Skin epidermis (tissue), 12 donors: ENCODE measurements around the gene JAKMIP2.
"Not testable (repeated sequence)": the region's sequence is repeated elsewhere in the genome, so short reads cannot be mapped to it uniquely, and the experiment has no call there.

ENCODE experiments used
- H3K27ac ChIP-seq, 21 experiments: fragments of 200-600 bp; sonication (generic) in 11 of 21; one replicate each; pipeline ENCODE4 v1.5.0; 2020; ENCODE audit warnings: mild to moderate bottlenecking in 3 of 21, inconsistent platforms in 2 of 21, moderate library complexity in 2 of 21
- H3K4me3 ChIP-seq, 7 experiments: fragments of 200-600 bp; sonication (generic) in 2 of 7; one replicate each; pipeline ENCODE4 v1.5.0; 2020; ENCODE audit warnings: inconsistent platforms in 2 of 7, mild to moderate bottlenecking in 2 of 7, moderate library complexity in 1 of 7

JAKMIP2 gene

DNA sequence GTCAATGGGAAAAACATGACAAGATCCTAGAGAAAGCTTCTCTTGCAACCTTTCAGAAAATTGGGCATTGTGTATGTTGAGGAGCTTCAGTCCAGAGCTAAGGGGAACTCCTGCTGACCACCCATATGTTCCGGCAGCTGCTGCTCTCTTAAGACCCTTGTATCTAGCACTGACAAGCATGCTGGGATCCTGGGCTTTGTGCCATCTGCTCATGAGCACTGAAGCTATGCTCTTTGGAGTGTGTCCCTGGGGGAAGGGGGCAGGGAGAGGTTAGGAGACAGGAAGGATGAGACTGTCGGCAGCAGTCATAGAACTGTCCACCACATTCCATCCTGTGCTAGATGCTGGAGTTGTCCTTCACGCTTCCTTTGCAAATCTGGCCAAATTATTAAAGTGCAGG lies 109.3 kb downstream of the JAKMIP2 start:
- Histone ChIP-seq H3K4me3 (no peak overlapping the region), H3K27ac (no peak overlapping the region)

DNA sequence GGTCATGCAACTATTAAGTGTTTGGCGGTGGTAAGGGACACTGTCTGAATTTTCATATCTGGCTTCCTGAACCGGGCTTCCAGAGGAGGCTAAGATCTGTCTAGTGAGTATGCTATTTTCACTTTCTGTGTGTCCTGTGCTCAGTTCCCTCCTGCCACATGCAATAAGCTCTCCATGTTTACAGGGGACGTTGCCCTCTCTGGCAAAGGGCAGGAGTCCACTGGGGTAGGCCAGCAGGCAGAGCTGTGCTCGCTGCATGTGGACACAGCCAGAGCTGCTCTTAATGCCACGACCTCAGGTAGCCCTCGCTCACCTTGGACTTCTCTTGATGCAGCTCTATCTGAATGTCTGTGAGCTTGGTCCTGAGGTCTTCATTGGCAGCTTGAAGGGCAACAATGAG lies 111.2 kb downstream of the JAKMIP2 start:
- H3K27ac ChIP-seq = no peak overlapping the region
- no peak overlapping the region for H3K4me3 ChIP-seq

DNA sequence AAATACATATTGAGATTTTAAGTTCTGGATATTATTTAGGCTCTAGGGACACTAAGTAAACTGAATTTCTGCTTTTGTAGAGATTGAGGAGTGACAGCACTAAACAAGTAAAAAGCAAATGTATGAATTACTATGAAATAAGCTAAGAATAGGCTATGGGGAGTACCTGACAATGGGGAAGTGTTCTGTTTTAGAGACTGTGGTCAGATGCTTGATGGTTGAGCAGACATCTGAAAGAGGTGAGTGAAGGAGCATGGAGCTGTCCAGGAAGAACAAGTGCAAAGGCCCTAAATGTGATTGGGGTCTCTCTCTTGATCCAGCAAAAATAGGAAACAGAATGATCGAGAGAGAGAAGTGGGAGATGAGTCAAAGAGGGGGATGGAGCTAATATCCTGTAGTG lies 111.7 kb downstream of the JAKMIP2 start:
- no peak overlapping the region for H3K4me3 ChIP-seq
- H3K27ac ChIP-seq = no peak overlapping the region

DNA sequence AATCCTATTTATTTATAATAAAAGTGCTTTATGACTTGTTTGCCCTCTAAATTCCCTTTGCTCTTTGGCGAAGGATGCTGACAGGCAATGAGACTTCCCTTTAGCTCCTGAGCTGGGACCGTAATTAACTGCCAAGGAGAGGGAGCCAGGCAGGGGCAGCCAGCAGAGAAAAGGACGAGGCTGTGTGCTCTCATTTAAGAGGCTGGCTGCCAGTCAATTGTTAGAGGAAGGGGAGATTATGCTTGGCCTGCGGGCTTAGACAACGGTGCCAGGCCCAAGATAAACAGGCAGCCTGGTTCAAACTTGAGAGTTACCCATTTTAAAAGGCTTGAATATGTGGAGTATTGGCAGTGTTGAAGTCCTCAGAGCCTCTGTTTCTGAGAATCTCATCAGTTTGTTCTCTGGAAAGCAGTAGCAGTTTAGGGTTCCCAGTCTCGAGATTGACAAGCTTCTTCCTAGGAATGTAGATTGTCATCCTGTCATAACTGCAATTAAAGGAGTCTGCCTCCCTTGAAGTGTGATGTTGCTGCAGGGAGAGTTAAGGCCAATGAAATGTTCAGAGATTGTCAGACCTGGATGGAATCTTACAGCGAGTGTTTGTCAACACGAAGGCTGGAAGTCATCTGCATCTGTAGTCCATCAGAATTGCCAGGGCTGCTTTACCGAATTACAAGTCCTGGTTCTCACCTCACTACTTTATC lies 113.2 kb downstream of the JAKMIP2 start:
- no peak overlapping the region for H3K27ac ChIP-seq
- H3K4me3 ChIP-seq = no peak overlapping the region

DNA sequence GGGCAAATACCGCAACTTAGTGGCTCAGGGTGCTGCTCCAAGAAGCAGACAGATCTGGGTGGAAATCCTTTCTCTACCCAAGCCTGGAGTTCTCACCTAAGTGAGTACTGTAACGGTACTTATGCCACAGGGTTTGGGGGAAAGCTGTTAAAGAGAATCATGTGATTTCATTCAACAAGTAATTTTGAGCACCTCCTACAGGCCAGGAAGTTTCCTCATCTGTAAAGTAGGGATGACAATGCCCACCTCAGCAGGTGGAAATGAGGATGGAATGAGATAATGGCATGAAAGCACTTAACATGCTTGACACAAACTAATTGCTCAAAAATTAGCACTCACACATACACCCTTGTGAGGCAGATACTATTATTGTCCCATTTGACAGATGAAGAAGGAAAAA lies 114.1 kb downstream of the JAKMIP2 start:
- no peak overlapping the region for H3K4me3 ChIP-seq
- H3K27ac ChIP-seq = no peak overlapping the region

DNA sequence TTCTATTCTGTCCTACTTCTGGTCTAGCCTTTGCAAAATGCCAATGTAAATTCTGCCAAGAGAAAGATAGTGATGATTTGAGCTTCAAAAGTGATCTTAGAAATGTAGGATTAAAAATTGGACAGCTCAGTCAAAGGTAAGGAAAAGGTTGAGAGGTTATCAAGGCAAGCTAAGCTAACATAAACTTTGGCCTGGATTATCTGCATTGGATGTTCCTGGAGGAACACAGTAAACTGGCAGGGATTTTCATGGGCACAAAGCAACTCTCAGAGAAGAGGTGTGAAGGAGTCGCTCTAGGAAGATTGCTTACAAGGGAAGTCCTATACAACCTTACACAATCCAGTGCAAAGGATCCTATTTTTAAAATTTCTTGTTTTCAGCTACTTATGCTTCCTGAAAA lies 115.2 kb downstream of the JAKMIP2 start:
- H3K27ac ChIP-seq = no peak overlapping the region
- H3K4me3 ChIP-seq = no peak overlapping the region

DNA sequence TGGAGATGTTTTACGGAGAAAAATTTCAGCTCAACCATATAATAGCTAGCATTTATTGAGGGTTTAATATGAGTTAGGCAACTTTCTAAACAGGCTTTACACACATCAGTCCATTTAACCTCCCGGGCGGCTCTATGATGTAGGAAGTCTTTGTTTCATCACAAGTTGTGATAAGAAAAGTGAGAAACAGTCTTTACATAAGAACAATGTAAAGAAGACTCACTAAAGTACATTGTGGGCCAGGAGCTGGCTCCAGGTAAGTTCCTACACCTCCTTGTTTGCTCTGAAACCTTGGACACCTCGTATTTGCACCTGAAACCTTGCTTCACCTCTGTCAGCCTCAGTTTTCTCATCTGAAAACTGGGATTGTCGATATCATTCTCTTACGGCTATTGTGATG lies 116.1 kb downstream of the JAKMIP2 start:
- Histone ChIP-seq H3K4me3 (no peak overlapping the region), H3K27ac (no peak overlapping the region)

DNA sequence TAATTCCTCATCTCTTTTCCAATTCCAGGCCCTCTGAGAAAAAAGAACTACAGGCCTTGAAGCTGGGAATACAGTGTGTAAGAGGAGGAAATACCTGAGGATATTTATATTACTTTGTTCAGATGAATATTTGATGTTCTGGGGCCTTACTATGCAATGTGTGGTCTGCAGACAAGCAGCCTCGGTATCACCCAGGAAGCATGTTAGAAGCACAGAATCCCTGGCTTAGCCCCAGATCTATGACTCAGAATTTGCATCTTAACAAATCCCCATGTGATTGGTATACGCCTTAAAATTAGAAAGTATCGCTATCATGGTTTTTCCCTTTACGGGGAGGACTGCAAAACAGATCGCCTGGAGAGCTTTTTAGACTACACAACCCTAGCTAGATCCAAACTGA lies 121.0 kb downstream of the JAKMIP2 start:
- H3K27ac ChIP-seq = no peak overlapping the region
- H3K4me3 ChIP-seq = no peak overlapping the region

DNA sequence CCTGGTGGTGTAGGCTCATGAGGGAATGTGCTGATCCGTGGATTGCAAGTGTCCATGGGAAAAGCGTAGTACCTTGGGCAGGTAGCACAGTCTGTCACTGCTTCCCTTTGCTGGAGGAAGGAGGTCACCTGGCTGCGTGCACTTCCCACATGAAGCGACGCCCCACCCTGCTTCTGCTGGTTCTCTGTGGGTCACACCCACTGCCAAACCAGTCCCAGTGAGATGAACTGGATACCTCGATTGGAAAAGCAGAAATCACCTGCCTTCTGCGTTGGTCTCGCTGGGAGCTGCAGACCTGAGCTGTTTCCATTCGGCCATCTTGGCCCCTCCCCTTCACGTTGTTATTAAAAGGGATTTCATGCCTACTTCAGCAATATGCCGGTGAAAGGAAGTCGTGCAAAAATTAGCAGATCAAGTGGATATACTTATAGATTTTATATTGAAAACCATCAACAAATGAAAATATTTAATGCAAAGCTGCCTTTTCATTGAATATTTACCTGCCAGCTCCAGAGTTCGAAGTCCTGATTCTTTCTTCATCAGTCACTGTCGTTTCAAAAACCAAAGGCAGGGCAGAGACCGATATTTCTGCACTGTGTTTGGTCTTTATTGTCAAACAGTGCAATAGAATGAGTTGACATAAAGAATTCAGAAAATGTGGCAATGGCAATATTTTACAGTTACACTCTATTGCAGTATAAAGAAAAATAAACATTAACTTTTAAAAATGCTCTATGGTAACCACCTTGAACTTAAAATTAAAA lies 123.2 kb downstream of the JAKMIP2 start:
- H3K4me3 ChIP-seq = no peak overlapping the region
- H3K27ac ChIP-seq = no peak overlapping the region

DNA sequence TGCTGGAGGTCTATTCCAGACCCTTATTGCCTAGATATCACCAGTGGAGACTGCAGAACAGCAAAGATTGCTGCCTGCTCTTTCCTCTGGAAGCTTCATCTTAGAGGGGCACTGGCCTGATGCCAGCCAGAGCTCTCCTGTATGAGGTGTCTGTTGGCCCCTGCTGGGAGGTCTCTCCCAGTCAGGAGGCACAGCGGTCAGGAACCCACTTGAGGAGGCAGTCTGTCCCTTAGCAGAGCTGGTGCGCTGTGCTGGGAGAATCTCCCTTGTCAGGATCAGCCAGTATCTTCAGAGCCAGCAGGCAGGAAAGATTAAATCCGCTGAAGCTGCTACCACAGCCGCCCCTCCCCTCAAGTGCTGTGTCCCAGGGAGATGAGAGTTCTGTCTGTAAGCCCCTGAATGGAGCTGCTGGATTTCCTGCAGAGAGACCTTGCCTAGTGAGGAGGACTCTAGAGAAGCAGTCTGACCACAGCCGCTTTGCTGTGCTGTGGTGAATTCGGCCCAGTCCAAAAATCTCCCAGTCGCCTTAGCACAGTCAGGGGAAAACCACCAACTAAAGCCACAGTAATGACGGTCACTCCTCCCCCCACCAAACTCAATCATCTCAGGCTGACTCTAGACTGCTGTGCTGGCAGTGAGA lies 124.1 kb downstream of the JAKMIP2 start:
- Histone ChIP-seq H3K27ac (no peak overlapping the region), H3K4me3 (no peak overlapping the region)

DNA sequence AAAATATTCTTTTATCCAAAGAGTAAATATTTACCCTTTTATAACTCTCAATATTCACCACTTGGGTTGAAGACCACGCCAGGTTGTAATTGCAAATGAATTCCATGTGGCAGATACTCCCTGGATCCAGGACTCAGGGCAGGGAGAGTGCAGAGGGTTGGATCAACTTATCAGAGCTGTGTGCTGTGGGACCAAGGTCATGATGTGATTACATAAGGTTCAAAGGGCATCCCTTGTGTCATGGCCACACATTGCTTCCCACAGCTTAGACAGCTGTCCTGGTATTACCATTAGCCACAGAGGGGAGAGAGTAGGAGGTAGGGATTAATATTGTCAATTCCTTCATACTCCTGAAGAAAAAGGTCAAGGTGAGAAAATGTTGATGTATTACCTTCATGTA lies 133.9 kb downstream of the JAKMIP2 start:
- Histone ChIP-seq H3K27ac (no peak overlapping the region), H3K4me3 (no peak overlapping the region)

DNA sequence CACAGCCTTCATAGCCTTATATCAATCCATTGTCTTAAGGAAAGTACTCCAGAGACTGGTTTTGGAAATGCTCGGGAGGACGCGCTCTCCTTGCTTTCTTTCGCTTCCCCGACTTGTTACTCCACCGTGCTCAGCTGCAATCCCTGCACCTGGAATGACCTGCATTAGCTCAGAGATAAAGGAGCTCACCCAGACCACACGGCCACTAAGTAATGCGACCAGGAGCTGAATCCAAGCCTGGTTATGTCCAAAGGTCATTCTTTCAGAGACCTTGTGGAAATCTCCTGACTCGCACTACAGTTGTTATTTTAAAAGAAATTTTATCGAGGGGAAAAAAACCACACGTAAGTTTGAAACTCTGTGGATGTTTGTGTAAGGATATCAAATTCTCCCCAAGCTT lies 137.3 kb downstream of the JAKMIP2 start:
- Histone ChIP-seq H3K27ac (no peak overlapping the region), H3K4me3 (no peak overlapping the region)

DNA sequence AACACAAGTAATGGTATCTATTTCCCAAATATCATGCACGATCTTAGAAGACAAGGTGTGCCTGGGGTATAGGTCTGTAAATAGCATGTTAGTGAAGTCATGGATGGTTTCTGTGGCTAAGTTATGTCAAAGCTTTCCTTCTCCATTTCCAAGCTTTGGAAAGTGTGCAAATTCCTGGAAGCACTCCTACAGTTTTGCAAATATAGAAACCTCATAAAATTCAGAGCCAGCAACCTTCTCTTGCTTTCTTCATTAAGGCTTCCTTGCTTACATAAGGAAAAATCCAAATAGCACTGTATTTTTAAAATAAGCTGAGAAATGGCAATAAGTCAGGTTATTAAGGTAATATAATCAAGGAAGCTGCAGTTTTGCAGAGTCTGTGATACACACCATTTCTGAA lies 138.1 kb downstream of the JAKMIP2 start:
- Histone ChIP-seq H3K4me3 (no peak overlapping the region), H3K27ac (no peak overlapping the region)

DNA sequence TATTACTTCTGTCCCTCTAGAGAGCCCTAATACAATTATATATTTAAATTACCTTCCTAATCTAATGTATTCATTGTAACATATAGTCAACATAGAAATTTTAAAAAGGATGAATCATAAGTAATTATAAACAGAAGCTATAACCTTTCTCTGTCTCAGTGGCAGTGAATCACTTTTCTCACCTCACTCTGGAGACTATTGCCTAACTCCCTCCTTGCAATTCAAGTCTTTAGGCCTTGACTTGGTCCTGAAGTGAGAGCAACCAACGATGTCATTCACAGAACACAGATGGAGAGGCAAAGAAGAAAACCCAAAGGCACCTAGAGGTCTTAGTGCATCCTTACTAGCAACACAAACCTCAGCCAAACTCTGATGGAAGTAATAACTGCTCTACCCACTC lies 139.4 kb downstream of the JAKMIP2 start:
- H3K4me3 ChIP-seq = no peak overlapping the region
- no peak overlapping the region for H3K27ac ChIP-seq

DNA sequence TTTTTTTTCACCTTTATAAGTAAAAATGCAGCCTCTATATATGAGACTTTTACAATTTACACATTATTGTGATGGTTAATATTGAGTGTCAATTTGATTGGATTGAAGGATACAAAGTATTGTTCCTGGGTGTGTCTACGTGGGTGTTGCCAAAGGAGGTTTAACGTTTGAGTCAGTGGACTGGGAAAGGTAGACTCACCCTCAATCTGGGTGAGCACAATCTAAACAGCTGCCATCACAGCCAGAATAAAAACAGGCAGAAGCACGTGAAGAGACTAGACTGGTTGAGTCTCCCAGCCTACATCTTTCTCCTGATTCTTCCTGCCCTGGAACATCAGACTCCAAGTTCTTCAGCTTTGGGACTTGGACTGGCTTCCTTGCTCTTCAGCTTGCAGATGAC lies 139.9 kb downstream of the JAKMIP2 start:
- H3K4me3 ChIP-seq = no peak overlapping the region
- no peak overlapping the region for H3K27ac ChIP-seq

DNA sequence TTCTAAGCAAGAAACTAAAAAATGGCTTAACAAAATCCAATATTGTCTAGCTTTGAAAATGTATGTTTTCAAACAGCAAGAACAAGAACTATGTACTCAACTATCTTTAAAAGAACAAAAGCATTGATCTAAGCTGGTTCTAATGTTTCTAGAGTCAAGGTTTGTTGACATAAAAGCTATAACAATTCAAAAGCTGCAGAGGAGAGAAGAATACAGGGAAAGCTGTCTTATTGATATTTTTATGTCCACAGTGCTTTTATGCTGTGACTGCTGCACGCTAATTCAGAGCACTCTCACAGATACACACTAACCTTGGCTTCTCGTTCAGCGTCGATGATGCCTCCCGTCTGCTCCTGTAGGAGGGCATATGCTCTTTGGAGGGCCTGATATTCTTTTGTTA lies 143.2 kb downstream of the JAKMIP2 start:
- no peak overlapping the region for H3K4me3 ChIP-seq
- no peak overlapping the region for H3K27ac ChIP-seq

DNA sequence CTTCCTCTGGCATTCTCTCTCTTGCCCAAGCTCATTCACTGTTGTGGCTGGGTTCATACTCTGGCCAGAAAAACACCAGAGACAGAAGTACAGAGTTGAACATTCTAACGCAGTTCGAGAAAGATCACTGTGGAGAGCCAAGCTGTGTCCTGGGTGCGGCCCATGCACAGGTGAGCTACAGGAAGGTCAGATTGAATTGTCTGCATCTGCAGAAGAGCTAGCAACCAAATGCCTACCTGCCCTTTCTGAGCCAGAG lies 145.9 kb downstream of the JAKMIP2 start:
- Histone ChIP-seq H3K4me3 (no peak overlapping the region), H3K27ac (no peak overlapping the region)

DNA sequence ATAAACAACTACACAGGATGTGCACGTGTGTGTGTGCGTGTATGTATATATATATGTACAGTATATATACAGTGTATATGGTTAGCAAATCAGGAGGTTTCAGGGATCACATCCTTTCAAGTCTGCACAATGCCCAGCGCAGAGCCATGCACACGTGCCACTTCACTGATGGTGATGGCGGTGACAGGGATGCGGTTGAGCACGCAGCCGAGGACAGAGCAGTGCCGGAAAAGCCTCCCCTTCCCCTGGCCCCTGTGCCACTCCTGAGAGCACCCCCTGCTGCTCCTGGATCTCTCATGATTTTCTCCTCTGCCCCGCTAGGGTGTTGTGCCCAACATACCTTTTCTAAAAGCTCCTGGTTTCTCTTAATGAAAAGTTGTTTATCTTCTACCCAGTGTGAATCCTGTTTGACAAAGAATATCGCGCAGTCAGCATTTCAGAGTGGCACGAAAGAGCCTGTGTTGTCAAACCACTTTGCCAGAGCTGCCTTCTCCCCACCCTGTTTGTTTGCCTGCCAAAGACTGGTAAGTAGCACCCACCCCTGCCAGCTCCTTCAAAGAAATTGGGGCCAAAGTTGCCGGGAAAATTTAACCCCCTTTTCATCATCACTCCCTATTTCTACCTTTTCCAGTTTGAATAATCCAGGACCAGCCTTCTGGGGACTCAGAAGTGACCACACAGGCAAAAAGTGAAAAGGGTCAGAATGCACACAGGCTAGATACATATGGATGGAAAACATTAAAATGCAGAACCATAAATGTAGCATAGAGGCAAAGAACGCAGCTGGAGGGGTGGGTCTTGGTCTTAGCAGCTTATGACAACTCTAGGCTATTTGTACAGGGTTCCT lies 146.4 kb downstream of the JAKMIP2 start:
- Histone ChIP-seq H3K27ac (no peak overlapping the region), H3K4me3 (no peak overlapping the region)

DNA sequence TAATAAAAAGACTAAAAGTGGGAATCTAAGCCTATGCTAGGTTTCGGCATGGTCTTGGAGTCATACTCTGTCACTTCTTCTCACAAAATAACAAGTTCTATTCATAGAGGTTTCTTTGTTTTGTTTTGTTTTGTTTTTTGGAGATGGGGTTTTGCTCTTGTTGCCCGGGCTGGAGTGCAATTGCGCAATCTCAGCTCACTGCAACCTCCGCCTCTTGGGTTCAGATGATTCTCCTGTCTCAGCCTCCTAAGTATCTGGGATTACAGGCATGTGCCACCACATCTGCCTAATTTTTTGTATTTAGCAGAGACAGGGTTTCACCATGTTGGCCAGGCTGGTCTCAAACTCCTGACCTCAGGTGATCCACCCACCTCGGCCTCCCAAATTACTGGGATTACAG lies 147.1 kb downstream of the JAKMIP2 start:
- not testable (repeated sequence) for H3K4me3 ChIP-seq, H3K27ac ChIP-seq

DNA sequence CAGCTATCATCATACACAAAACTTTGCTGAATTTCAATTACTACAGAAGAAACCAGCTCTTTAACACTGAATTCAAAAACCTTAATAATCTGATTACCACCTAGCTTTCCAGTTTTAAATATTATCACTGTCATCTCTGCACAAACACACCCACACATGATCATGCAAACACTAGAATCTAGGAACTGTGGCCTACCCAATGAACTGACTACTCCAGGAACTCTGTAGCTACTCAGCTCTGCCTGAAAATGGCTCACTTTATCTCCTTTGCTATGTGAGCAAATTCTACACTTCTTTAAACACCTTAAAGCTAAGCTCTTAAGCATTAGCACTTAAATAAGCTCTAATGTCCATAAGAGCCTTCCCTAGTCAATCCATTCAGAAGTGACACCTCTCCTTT lies 149.4 kb downstream of the JAKMIP2 start:
- Histone ChIP-seq H3K27ac (no peak overlapping the region), H3K4me3 (no peak overlapping the region)
